IPS-NIHi7 (cell line): ENCODE measurements around the gene KRT13.
A peak's percentile ranks its signal among the peaks of the same experiment; 100 is the strongest.

Source experiments
- DNase-seq: peaks from one replicate; pipeline ENCODE4 v3.0.0; 2012; ENCODE audit warnings: mixed read lengths; ENCODE audit errors: extremely low spot score

KRT13 gene

DNA sequence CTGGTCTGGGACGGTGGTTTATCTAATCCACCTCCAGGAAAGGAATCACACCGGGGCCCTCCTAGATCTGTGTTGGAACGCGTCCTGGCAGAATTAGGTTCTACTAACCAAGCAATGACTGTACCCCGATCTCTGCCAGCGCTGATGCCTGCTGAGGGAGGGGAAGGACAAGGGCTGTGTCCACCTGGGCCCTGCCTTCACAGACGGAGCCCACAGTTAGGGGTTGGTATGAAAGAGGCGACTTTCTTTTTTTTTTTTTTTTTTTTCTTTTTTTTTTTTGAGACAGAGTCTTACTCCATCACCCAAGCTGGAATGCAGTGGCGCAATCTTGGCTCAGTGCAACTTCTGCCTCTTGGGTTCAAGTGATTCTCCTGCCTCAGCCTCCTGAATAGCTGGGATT is 32.6 kb upstream of the KRT13 start:
- DNase-seq: no peak

DNA sequence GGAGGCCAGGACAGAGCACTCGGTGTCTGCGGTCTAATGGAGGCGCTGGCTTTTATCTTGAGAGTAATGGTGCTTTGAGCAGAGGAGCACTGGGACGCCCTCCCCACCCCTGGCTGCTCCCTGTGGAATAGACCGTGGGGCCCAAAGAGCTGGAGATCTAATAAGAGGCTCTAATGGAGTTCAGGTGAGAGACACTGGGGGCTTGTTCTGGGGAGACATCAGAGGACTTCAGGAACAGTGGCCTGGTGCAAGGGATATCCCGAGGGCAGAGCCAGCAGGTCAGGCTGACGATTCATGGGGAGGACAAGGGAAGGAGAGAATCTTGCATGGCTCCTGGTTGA is 32.2 kb upstream of the KRT13 start:
- no peak for DNase-seq

DNA sequence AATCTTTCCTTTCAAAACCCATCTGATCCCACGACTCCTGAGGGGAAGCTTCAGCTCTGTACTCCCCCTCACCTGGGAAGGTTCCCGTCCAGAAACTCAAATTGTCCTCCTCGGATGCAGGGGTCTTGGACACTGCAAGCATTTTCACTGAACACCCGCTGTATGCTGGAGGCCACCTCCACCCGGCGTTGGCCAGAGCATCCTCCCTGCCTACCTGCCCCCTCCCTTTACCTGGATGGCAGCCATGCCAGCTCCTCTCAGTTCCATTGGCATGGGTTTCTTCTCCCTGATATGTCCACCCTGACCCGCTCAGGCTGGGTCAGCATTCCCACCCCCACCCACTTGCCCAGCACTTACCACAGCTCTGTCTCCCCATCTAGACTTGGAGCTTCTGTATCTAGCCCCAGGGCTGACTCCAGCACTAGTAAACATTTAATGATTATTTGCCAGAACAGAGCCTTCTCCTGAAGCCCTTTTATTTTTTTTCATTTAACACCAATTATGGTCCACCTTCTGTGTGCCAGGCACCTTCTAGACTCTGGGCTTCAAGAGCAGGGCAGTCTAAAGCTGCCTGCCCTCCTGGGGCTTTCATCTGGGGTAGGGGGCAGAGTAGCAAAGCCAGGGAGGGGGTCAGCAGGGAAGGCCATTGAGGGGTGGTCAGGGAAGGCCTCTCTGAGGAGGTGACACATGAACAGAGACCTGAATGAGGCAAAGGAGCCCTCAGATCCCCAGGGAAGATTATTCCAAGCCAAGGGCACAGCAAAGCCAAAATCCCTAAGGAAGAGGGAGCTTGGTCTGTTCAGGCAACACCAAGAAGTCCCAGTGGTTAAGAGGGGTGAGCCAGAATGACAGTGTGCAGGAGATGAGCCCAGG is 31.6 kb upstream of the KRT13 start:
- no peak for DNase-seq

DNA sequence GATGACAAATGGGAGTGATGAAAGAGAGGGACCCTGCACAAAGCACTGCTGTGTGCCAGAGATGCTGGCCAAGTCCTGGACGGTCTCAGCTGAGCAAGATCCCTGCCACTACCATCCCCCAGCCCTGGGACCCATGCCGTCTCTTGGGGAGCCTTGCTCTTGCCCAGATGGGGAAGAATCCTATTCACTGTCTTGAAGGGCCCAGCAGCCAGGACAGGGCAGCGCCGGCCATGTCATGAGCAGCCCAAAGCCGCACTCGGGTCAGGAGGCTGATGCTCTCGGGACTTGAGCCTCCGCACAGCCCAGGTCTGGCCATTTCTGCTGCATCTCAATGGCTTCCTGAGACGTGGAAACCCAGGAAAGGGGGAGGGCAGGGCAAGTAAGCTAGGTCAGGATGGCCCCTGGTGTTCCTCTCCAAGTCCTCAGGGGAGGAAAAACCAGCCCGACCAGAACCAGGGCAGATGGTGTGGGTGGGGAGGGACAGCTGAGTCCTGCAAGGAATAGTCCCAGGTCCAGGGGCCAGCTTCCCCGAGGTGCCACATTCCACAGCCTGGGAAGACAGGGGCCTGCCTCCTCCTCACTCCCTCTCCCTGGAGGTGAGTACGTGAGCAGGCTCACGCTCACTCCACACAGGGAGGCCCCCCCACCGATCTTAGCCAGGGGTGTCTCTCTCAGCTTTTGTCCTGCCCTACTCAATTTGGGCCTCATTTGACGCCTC is 30.5 kb upstream of the KRT13 start:
- DNase-seq: peak; percentile 50

DNA sequence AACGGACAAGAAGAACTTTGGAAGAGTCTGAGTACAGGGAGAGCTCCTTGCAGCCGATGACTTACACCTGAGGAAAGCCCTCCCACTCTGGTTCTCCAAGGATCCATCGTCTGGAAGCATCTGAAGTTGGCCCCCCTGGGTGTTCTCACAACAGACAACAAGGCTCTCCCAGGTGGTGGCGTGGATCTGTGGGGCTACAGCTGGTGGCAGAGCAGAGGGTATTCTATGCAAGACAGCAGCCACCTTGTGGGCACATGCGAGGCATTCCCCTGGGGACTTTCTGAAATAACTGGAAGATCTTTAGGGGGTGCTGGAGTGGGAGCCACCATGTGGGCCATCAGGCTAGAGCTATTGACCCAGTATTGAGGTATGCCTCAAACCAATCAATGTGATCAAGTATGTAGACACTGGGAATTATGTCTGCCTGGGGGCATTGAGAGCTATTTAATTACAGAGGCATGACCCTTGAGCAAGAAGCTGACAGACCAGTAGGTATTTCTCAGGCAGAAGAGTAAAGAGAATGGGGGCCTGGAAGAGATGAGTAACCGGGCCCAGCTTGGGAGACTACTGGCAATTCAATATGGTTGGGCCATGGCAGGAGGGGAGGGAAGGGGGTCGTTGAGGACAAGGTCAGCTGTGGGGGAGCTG is 29.6 kb upstream of the KRT13 start:
- no peak for DNase-seq

DNA sequence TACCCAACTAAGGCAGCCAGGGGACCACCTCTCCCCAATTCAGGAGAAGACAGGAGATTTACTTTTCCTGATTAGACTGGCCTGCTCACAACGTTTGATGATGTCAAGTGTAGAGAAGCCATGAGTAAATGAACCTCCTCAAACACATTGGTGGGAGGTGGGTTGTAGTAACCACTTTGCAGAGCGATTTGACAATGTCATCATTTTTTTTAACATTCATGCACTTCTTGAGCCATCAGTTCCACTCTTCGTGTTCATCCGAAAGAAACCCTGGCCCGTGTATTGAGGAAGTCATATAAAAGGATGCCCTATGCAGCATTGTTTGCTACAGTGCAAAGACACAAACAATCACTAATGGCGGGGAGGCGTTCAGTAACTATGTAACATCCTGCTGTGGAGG is 28.2 kb upstream of the KRT13 start:
- DNase-seq: no peak

DNA sequence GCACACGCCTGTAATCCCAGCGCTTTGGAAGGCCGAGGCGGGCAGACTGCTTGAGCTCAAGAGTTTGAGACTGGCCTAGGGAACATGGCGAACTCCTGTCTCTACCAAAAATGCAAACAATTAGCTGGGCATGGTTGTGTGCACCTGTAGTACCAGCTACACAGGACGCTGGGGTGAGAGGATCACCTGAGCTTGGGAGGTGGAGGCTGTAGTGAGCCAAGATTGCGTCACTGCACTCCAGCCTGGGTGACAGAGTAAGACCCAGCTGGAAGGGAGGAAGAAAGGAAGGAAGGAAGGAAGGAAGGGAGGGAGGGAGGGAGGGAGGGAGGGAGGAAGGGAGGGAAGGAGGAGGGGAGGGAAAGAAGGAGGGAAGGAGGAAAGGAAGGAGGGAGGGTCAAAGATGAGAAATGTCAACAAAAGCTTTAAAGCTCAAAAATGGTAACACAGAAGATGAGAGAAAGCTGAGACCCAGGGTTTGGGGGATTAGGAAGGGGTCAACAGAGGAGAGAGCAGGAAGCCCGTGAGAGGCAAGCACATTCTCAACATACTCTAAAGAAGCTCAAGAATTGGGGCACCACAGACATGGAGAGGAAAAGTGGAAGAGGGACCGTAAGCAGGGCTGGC is 27.6 kb upstream of the KRT13 start:
- no peak for DNase-seq

DNA sequence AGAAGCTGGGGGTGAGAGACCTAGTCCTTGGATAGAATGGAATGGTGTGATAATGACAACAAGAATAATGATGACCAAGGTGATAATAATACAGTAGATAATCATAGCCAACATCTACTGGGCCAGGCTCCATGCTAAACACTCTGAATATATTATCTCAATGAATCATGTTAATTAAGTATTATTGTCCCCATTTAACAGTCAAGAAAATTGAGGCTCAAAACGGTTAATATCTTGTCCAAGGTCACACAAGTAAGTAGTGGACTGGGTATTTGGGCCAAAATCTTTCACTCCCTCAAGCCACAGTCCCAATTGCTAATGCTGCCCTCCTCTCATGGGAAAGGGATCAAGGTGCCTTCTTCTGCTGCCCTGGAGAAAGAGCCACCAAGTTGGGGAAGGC is 26.6 kb upstream of the KRT13 start:
- no peak for DNase-seq

DNA sequence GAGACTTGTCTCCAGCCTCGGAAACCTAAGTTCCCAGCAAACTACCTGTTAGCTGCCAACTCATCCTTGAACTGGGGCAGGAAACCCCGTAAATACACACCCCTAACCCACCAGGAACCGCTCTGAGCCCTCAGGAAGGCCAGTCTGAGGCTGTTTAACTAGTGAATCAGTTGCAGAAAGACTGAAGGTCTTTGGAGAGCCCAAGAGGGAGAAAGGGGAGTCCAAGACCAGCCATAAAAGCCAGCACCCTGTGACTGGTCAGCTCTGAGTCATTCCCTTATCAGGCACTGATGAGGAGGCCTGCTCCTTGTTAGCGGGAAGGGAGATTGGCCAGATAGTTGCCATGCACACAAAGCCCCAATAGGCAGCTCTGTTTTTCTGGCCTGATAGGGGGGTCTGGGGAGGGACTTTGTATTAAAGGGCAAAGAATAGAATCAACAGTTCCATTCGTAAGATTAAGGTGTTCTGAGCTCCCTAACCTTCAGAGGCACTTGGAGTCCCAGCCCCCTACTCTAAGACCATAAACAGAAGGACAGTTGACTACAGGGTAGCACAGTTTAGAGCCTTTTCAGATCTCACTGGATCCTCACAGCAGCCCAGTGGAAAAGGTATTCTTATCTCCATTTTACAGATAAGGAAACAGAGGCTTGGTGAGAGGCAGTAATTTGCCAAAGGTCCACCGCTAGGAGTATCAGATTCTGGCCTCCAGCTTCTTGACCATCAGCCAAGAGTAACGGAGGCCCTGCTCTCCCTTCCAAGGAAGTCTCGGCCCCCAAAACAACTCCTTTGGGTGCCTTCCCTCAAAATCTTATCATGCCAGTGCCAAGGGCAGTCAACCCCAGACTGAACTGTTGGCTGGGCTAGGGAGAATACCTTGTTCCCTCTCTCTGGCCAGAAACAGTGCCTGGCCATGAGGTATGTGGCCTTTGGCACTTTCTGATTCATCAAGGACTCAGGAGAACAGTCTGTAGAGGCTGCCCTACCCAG is 24.9 kb upstream of the KRT13 start:
- peak; percentile 27 for DNase-seq

DNA sequence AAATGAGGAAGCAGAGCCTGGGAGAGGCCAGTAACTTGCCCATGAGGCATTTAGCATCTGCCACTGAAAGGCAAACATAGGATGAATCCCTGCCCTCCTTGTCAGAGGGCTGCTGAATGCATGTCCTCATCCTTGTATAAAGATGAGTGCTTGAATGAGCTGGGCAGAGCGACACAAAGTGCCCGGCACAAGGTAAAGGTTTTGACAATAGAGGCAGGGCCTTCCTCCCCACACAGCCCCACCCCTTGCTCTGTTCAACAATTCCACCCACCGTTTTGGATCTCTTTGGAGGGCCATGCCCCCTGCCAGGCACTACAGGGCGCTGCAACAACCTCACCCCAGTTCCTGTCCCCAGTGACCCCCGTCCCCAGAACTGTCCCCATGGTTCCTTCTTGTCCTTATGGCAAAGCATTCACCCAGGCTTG is 24.1 kb upstream of the KRT13 start:
- DNase-seq: no peak

DNA sequence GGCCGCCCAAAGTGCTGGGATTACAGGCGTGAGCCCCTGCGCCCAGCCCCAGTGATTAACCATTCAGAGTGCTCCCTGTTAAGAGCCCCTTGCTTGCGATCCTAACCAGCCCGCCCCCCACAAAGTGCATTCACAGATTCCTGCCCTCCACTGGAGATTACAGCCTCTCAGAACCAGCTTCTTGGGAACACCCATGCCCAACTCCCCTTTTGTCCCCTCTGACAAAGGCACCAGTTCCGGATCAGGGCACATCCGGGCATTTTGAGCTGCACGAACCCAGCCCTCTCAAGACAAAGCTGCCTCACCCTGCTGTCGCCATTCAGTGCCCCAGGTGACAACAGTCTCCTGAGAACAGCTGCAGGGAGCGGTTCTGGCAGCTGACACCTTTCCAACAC is 23.5 kb upstream of the KRT13 start:
- DNase-seq: no peak

DNA sequence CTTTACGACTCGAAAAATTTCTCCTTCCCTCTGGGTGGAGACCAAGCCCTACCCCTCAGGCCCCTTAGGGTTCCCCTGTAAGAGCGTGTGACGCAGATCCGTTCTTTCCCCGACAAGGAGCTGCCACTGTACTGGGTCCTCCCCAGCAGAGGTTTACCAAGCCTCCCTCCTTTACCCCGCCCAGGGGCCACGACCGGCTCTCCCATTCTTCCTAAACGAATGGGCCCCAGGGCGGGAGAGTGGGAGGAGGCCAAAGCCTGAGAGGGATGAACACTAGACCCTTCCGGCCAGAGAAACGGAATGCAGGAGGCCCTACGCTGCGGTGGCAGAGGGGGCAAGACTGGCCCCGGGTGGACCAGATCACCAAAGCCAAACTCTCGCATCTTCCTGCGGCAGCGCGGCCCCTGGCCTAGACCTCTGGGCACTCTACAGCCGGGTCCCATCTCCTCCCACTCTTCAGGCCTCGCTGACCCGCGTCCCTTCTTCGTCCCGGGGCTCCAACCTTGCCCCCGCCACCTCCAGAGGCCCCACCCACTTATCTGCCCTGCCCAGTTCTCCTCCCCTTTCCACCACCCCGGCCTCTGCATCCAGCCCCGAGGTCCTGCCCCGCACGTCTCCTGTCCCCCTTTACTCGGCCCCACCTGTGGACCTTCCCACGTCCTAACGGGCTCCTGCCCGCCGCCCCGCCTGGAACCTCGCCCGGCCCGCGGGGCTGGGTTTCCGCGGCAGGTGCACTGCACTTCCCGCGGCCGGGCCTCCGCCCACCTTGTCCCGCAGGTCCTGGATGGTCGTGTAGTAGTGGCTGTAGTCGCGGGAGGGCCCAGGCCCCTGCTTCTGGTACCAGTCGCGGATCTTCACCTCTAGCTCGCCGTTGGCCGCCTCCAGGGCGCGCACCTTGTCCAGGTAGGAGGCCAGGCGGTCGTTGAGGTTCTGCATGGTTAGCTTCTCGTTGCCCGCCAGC is 21.9 kb upstream of the KRT13 start:
- DNase-seq: peak; percentile 46

DNA sequence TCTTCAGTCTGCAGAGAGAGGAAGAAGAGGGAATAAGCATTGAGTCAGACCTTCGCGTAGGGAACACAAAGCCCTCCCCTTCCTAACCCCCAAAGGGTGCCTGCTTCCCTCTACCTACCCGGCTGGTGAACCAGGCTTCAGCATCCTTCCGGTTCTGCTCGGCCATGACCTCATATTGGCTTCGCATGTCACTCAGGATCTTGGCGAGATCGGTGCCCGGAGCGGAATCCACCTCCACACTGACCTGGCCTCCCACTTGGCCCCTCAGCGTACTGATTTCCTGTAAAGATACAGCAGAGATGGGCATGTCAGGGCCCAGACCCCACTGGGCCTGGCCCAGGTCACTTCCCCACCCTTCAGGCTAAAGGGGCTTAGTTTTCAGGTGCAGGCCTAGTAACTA is 18.8 kb upstream of the KRT13 start:
- no peak for DNase-seq

DNA sequence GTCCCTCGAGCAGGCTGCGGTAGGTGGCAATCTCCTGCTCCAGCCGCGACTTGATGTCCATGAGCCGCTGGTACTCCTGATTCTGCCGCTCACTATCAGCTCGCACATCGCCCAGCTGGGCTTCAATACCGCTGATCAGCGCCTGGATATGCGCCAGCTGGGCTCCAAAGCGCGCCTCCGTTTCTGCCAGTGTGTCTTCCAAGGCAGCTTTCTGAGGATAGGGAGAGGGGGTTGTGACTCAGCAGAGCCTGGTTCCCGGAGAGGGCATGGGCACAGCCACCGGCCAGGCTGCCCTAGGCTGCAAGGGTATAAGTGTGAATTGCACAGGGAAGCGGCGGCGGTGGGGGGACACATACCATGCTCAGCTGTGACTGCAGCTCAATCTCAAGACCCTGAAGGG is 18.4 kb upstream of the KRT13 start:
- DNase-seq: no peak

DNA sequence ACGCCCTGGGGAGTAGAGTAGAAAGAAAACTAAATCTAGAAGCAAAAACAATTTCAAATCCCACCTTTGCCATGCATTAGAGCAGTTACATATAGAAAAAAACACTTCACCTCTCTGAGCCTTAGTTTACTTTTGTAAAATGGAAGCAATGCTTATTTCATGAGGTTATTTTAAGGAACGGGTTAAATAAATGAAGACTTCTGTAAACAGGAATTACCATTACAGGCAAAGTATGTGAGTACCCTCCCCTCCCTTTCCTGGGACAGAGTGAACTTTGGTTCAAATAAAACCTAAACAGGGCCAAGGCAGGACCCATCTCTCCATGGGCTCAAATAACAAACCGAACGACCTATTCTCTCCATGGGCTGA is 17.8 kb upstream of the KRT13 start:
- no peak for DNase-seq

DNA sequence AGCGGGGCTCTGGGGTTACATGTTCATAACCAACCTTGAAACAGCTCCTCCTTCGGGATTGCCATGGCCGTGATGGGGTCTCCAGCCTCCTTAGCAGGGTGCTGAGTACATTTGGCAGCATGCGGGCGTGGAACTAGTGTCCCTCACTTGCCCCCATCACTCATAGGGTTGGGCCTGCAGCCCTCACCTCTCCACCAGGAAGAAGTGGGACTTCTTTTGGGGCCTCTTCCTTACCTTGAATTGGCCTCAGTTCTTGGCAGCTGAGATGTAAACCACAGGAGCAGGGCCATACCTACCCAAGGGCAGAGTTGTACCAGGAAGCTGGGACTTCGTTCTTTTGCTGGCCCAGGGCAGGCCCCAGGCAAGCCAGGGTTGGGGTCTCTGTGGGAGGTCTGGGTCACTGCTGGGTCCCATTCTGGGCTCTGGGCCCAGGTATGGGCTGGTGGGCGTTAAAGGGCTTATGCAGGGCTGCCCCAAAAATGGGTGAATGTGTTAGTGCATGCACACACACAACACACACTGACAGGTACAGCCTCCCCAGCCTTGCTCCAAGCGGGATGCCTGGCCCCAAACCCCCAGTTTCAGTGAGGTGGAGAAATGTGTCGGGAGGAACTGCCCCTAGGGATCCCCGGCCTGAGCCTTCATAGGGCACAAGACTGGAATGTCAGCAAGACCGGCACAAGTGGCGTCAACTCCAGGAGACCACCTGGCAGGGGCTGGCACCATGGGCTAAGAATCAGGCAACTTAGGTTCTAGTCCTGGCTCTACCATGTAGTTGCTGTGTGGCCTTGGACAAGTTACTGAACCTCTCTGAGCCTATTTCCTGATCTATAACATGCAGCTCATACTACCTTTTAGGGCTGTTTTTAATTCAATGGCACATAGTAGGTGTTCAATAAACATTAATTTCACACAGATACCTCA is 17.2 kb upstream of the KRT13 start:
- no peak for DNase-seq

DNA sequence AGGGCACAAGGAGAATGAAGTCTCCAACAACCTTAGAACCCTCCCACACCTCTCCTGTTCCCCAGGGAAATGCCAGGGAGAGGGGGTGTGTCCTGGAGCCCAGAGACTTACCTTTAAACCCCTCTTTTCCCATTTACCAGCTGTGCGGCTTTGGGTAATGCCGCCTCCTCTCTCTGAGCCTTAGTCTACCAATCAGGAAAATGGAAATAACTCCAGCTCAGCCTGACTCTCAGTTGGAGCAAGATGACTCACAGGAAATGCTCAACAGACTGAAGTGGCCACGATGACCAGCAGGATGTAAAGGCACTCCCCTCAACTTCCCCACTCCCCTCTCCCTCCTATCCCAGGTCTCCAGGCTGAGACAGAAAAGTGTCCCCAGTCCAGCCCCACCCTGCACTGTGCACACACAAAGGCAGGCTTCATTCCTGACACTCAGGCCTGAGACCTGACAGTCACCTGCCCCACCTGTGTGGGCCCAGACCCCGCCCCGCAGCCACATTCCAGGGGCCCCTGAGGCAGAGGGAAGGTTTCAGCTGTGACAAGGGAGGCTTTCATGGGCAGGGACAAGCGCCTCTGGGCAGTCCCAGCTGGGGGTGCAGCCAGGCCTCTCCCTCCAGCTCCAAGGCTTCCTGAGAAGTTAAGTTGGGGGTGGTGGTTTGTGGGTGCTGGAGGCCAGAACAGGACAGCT is 16.3 kb upstream of the KRT13 start:
- DNase-seq: peak; percentile 42

DNA sequence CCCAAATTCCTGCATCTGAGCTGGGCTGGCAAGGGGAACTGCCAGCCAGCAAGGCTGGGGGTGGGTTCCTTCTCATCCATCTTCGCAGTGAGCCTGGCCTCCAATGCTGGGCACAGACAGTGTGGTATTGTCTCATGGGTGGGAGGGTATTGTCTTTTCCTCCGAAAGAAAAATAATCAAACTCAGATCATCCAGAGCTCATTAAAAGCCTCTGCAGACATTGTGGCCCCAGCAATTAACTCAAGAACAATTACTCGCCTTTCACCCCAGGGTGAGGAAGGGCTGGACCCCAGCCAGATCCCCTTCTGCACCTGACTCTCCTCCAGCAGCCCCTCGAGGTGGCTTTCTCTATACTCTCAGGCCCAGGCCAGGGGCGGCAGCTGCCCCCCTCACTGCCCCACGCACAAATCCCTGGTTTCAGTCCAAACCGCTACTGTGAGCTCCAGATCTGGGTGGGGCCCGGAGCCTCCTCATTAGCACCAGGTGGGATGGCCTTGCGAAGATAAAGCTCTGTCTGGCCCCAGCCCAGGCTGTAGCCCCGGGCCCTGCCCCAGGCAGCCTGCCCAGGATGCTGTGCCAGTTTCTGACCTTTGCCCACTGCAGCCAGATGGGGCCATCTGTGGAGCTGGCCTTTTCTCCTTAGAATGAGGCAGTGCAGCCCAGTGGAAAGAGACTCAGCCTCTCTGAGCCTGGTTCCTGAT is 15.6 kb upstream of the KRT13 start:
- DNase-seq: no peak
